GM23338 (cell line): ENCODE results near the gene MED17. TPM values are rescaled to one million over a fixed set of nuclear protein-coding genes. Genes with fewer than 3 reads are reported as not detected.

Experiments used
- ATAC-seq: fragments of 200-7000 bp; cut with Tn5 transposase; 3 replicates; pipeline ENCODE4 v1.9.1; 2020
- DNase-seq: peaks from one replicate; pipeline ENCODE4 v3.0.0-alpha.2; 2015; ENCODE audit warnings: low spot score
- H2AFZ ChIP-seq: fragments of 200-600 bp; sonication (generic); 2 replicates; pipeline ENCODE4 v1.8.0; 2016; ENCODE audit warnings: antibody characterized with exemption, mild to moderate bottlenecking, moderate library complexity
- H3F3A ChIP-seq: fragments of 200-600 bp; sonication (generic); replicated peaks from 2 replicates; pipeline ENCODE4 v1.8.0; 2017; ENCODE audit warnings: antibody characterized with exemption, mixed run types, low read depth
- H3K27ac ChIP-seq: fragments of 200-600 bp; sonication (generic); 2 replicates; pipeline ENCODE4 v1.6.1; 2016; ENCODE audit warnings: low read depth
- H3K27me3 ChIP-seq: fragments of 200-600 bp; sonication (generic); 2 replicates; pipeline ENCODE4 v1.8.0; 2016; ENCODE audit warnings: mild to moderate bottlenecking, mixed run types, moderate library complexity; ENCODE audit not compliant: insufficient read depth
- H3K36me3 ChIP-seq: fragments of 200-600 bp; sonication (generic); 2 replicates; pipeline ENCODE4 v1.8.0; 2016; ENCODE audit warnings: mild to moderate bottlenecking; ENCODE audit not compliant: insufficient read depth
- H3K4me1 ChIP-seq: fragments of 200-600 bp; sonication (generic); 2 replicates; pipeline ENCODE4 v1.8.0; 2016; ENCODE audit warnings: mild to moderate bottlenecking, moderate library complexity; ENCODE audit not compliant: insufficient read depth
- H3K4me2 ChIP-seq: fragments of 200-600 bp; sonication (generic); 2 replicates; pipeline ENCODE4 v1.7.1; 2017; ENCODE audit warnings: mixed run types
- H3K4me3 ChIP-seq: fragments of 200-600 bp; sonication (generic); 2 replicates; pipeline ENCODE4 v1.6.1; 2016; ENCODE audit warnings: mixed run types
- H3K79me2 ChIP-seq: fragments of 200-600 bp; sonication (generic); replicated peaks from 2 replicates; pipeline ENCODE4 v1.8.0; 2017; ENCODE audit warnings: mild to moderate bottlenecking; ENCODE audit not compliant: insufficient read depth
- H3K9me2 ChIP-seq: fragments of 200-600 bp; sonication (generic); 2 replicates; pipeline ENCODE4 v1.8.0; 2017; ENCODE audit not compliant: insufficient read depth
- H4K20me1 ChIP-seq: fragments of 200-600 bp; sonication (generic); replicated peaks from 2 replicates; pipeline ENCODE4 v1.8.0; 2017; ENCODE audit warnings: mild to moderate bottlenecking; ENCODE audit not compliant: insufficient read depth
- H3K27ac Mint-ChIP-seq: 2 replicates; pipeline ENCODE4 v1.8.0; 2020; ENCODE audit warnings: inconsistent platforms, mild to moderate bottlenecking, moderate library complexity, mixed read lengths
- H3K27me3 Mint-ChIP-seq: 3 replicates; pipeline ENCODE4 v1.8.0; 2022; ENCODE audit warnings: low read depth, mild to moderate bottlenecking, moderate library complexity, mixed read lengths, inconsistent platforms; ENCODE audit not compliant: insufficient read depth, poor library complexity
- H3K36me3 Mint-ChIP-seq: 3 replicates; pipeline ENCODE4 v1.8.0; 2021; ENCODE audit warnings: low read depth, mild to moderate bottlenecking, inconsistent platforms, moderate library complexity, mixed read lengths
- H3K4me1 Mint-ChIP-seq: 3 replicates; pipeline ENCODE4 v1.8.0; 2020; ENCODE audit warnings: mild to moderate bottlenecking, inconsistent platforms, mixed read lengths
- H3K4me3 Mint-ChIP-seq: 3 replicates; pipeline ENCODE4 v1.8.0; 2021; ENCODE audit warnings: moderate library complexity, mild to moderate bottlenecking, inconsistent platforms, mixed read lengths
- H3K9me3 Mint-ChIP-seq: 3 replicates; pipeline ENCODE4 v1.8.0; 2020; ENCODE audit warnings: moderate library complexity, mild to moderate bottlenecking, inconsistent platforms, mixed read lengths
- CREB1 ChIP-seq: fragments of 250-450 bp; sonication (Bioruptor Pico); IDR thresholded peaks from 2 replicates; pipeline ENCODE4 v1.5.0; 2020; ENCODE audit warnings: low read depth, mild to moderate bottlenecking, moderate library complexity
- CTCF ChIP-seq, 2 experiments: fragments of 200-600 bp in 1 of 2; sonication (generic) in 1 of 2; conservative IDR thresholded peaks; 2 replicates each; pipeline versions ENCODE4 v1.5.1 to v1.6.1; 2016 to 2017; ENCODE audit warnings: antibody characterized with exemption in 2 of 2, low read depth in 2 of 2, mild to moderate bottlenecking in 2 of 2, moderate library complexity in 1 of 2
- ETS1 ChIP-seq: IDR thresholded peaks from 2 replicates; pipeline ENCODE4 v1.6.1; 2016; ENCODE audit warnings: antibody characterized with exemption
- EZH2 ChIP-seq: fragments of 200-600 bp; sonication (generic); IDR thresholded peaks from one replicate; pipeline ENCODE4 v1.8.0; 2017; ENCODE audit warnings: antibody characterized with exemption, mild to moderate bottlenecking, low read depth; ENCODE audit not compliant: unreplicated experiment
- JUNB ChIP-seq: IDR thresholded peaks from one replicate; pipeline ENCODE4 v1.6.1; 2016; ENCODE audit warnings: antibody characterized with exemption; ENCODE audit not compliant: unreplicated experiment
- POLR2AphosphoS5 ChIP-seq: IDR thresholded peaks from 2 replicates; pipeline ENCODE4 v1.6.1; 2016; ENCODE audit warnings: antibody characterized with exemption, low read depth
- REST ChIP-seq: IDR thresholded peaks from one replicate; pipeline ENCODE4 v1.6.1; 2018; ENCODE audit warnings: antibody characterized with exemption; ENCODE audit not compliant: unreplicated experiment
- STAT1 ChIP-seq: IDR thresholded peaks from one replicate; pipeline ENCODE4 v1.6.1; 2016; ENCODE audit warnings: antibody characterized with exemption; ENCODE audit not compliant: unreplicated experiment
- ZNF114 ChIP-seq: fragments of 250-450 bp; sonication (Bioruptor Pico); IDR thresholded peaks from 2 replicates; pipeline ENCODE4 v1.5.0; 2020; ENCODE audit warnings: mild to moderate bottlenecking, moderate library complexity
- ZNF462 ChIP-seq: fragments of 250-450 bp; sonication (Bioruptor Pico); IDR thresholded peaks from 2 replicates; pipeline ENCODE4 v1.5.0; 2020; ENCODE audit warnings: mild to moderate bottlenecking, moderate library complexity
- polyA plus RNA-seq: library from polyadenylated mRNA; unstranded; fragments of >200 nt; fragmentation: Nextera tagmentation; extraction: Ambion mirVana; gene quantifications from 2 replicates; pipeline ENCODE4 v1.2.1, GENCODE V29; 2016
- total RNA-seq: library from RNA; depleted of rRNA; stranded (reverse); fragments of >200 nt; shearing (Covaris generic); gene quantifications from 2 replicates; pipeline ENCODE4 v1.2.3, GENCODE V29; 2014

The MED17 gene
- total and polyA plus RNA-seq, 2 experiments from 2014 or later, result 19.1 to 31.2 TPM

GRCh38 chr11:93849751-93850593 is 65.9 kb downstream of the MED17 start (continued):
- no peak for TF ChIP-seq ZNF462 (CRISPR knock-in tag)
- 0 out of 4 replicates have a peak, but pooled peaks of 1 of the 2 experiments have one; percentile 5 for TF ChIP-seq CTCF (conservative IDR thresholded peaks at IDR 0.05; ENCODE audit: low read depth in 2 of 2)

GRCh38 chr11:93850594-93851018 is 66.5 kb downstream of the MED17 start, which contains the start of gene VSTM5:
VSTM5 (minus strand) TSS chr11:93850618; CDS start chr11:93850502, 116 bp downstream.
- Mint-ChIP-seq H3K9me3 (no peaks in the 10 kb centered on the region; the same call in 2 of the 3 replicates), H3K36me3 (no peaks in the 10 kb centered on the region; the same call in 1 of the 3 replicates), H3K27me3 (peaks cover 10% of the 10 kb centered on the region), H3K4me1 (peaks cover 14% of the 10 kb centered on the region; the same call in 2 of the 3 replicates), H3K27ac (no peak within 1 kb of the TSS), H3K4me3 (peak within 1 kb of the TSS; percentile 67)
- peak within 1 kb of the TSS; percentile 60 for H3K4me3 ChIP-seq
- DNase-seq, result no peak
- peak within 1 kb of the TSS; percentile 99 for H2AFZ ChIP-seq
- peaks cover 10% of the 10 kb centered on the region; the same call in 1 of the 2 replicates for H3K27me3 ChIP-seq
- peak within 1 kb of the TSS; percentile 89 for H3K4me2 ChIP-seq
- H3K79me2 ChIP-seq, result no peaks in the 10 kb centered on the region
- 0 out of 2 replicates have a peak, but pooled peaks cover 3% of the 10 kb centered on the region for H3F3A ChIP-seq
- peaks cover 21% of the 10 kb centered on the region for H3K4me1 ChIP-seq
- H3K36me3 ChIP-seq, result no peaks in the 10 kb centered on the region
- H3K27ac ChIP-seq, result no peak within 1 kb of the TSS
- H4K20me1 ChIP-seq, result no peaks in the 10 kb centered on the region
- H3K9me2 ChIP-seq, result no peaks in the 10 kb centered on the region
- ATAC-seq, result peak; percentile 5; the same call in 1 of the 3 replicates
- TF ChIP-seq ZNF114 (CRISPR knock-in tag) (no peak), STAT1 (no peak), POLR2AphosphoS5 (no peak), EZH2 (no peak), CREB1 (CRISPR knock-in tag) (no peak), REST (no peak), JUNB (no peak), ETS1 (no peak)
